Stimulated activated CD8-positive, alpha-beta memory T cell treated with anti-CD3 and anti-CD28 coated beads, Interleukin-4, amount 100 ng/mL, for 24 hours (primary cell): ENCODE data around the gene SYNE4.

Experiments used
- DNase-seq: peaks from one replicate; pipeline ENCODE4 v3.0.0-alpha.2; 2020; ENCODE audit warnings: low read depth

Gene SYNE4

GRCh38 chr19:36026091-36026876, 17.7 kb upstream of the SYNE4 start:
- no peak for DNase-seq

DNA sequence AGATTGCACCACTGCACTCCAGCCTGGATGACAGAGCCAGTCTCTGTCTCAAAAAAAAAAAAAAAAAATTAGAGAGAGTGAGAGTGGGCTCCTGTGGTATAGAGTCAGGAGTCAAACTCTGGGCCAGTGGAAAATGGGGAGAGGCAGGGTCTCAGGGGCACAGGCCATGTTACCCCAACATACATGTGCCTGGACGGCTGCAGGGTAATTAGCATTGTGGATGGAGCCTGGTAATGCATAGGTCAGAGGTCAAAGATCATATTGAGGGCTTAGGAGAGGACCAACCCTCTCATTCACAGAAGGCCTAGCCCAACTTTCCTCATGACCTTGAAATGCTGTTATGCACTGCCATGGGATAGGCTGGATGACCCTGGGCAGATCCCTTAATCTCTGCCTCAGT, 16.9 kb upstream of the SYNE4 start:
- no peak for DNase-seq

- no peak for DNase-seq
Measured at GRCh38 chr19:36023432-36023831, 14.8 kb upstream of the SYNE4 start.

DNA sequence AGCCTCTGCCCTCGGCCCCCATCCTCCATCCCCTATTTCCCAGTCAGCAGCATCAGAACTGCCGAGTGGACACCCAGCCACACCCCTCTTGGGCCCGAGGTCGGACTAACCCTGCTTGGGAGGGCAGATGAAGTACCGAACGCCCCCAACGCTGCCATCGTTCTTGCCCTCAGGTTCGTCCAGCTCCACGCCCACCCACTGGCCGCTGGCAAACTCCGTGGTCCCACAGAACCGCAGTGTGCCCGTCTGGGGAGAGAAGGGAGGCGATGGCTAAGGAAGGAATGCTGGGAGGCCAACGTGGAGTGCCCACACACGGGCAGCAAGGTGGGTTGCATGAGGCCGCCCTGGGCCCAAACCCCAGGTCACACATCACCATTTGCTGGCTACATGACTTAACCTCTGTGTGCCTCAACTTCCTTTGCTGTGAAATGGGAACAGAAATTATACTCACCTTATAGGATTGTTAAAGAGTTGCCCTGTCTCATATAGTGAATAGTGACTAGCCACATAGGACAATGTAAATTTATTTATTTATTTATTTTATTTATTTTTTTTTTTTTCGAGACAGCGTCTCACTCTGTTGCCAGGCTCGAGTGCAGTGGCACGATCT, 10.6 kb upstream of the SYNE4 start:
- no peak for DNase-seq

DNA sequence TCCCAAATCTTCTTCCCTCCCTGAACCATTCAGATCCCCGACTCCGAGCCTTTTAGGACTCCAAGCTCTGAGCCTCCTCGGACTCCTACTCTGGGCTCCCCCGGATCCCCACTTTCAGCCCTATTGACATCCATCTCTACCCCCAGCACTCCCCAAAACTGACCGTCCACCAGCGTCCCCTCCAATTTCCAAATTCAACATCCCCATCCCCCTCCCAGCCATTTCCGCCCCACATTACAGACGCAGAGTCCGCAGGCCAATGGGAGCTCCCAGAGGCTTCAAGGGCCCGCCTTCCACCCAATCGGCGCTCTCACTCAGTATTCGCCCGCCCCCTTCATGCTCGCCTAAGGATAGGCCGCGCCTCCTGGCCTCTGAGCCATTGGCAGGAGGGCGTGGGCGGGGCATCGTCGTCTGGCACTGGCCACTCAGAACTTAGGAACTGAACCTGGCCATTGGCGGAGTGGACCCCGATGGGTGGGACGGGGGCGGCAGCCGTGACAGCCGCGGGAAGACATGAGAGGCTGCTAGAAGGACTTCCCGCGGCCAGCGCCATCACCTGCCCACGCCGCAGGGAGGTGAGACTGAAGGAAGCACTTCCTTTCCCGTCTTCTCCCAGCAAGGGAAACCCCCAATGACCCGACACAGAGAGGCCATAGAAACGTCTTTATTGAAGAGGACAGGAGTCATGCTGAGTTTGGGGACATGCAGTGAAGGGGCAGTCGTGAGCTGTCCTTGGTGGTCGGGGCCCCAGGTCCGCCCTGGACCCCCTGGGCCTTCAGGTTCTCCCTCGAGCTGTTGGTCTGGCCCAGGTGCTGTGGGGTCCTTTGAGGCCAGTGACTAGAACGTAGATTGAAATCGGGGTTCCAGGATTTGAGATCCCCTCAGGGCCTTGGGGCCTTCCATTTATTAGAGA, 5.7 kb upstream of the SYNE4 start, which contains the start of gene ALKBH6:
Gene ALKBH6, minus strand, starts transcription at position 202 of the 913 bp plus-strand sequence. CDS start 816 bp downstream, outside the sequence.
- peak; percentile 99 for DNase-seq

- DNase-seq, result no peak
Measured at GRCh38 chr19:36013280-36014011, 4.8 kb upstream of the SYNE4 start.

DNA sequence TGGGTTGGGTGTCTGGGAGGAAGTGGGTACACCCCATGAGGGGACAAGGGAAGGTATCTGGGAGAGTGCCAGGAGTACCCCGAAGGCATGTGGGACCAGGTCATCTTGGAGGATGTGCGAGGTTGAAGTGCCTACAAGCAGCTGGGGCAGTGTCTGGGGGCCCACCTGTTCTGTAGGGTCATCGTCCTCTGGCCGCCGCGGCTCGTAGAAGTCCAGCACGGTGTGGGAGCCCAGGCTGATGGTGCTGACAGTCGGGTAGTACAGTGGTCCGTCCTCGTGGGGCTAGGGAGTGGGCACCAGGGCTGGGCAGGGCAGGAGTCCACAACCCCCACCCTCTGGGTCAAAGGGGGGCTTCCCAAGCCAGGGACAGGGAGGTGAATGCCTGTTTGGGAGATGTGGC, 1.8 kb upstream of the SYNE4 start:
- no peak for DNase-seq

DNA sequence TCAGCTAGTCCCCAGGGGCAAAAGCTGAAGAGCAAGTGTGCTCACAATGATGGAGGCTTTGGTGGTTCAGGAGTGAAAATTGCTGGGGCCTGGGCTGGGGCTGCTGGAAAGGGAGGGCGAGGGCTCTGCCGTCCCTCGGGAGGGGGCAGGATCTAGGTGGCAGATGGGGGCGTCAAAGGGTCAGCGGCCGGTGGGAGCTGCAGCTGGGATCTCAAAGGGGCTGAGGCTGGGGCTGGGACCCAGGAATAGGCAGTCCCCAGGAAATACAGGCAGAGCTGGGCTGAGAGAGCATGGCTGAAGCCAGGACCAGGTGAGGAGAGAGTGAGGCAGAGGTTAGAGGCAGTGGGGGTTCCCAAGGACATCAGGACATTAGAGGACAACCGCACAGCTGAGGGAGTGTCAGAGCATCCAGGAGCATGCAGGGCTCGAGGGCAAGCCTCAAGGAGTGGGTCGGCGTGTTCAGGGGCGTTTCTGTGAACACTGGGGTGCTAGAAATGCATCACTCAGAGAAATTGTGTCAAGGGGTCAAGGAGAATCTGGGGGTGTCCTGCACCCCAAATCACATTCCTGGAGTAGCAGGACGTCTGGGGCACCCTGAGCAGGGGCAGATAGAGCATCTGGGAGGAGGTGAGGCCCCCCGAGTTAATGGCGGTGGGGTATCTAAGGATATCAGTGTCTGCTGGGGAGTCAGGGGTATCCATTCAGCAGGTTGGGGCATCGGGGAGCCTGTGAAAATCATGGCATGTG, 1.2 kb upstream of the SYNE4 start:
- DNase-seq, result no peak

GRCh38 chr19:36009220-36009619, 607 bp upstream of the SYNE4 start:
- DNase-seq, result peak; percentile 34

GRCh38 chr19:36006955-36007354, 1.7 kb downstream of the SYNE4 start:
- no peak for DNase-seq

DNA sequence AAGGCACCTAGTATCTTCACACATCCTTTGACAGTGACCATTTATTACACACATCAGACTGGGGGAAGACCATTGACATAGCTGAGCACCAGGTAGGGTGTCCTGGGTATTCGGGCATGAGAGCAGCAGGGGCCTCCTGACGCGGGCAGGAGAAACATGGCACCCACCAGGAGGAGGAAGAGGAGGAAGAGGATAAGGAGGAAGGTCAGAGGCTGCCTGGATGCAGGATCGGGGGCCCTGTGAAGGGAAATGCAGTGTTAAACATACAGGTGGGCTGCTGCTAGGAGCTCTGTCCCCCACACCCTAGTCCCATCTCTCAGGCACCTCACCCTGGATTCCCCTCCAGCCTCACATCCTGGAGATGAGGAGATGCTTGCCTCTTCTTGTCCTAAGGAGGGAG, 5.3 kb downstream of the SYNE4 start:
- DNase-seq, result no peak

DNA sequence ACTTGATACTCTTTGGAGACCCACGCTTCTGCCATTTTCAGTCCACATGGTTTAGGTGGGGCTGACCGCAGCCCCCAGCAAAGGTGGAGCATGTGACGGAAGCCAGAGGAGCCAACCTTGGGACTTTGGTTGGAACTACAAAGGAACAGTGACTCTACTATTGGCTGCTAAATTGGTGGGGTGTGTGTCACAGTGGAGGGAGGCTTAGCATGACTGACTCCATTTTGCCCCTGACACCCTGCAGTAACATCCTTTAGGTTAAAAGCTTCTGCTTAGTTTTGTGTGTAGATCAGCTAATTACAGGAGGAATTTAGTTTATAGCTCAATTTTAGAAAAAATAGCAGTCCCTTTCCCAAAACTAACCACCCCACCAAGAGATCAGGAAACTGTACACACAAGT, 7.0 kb downstream of the SYNE4 start:
- DNase-seq, result no peak

DNA sequence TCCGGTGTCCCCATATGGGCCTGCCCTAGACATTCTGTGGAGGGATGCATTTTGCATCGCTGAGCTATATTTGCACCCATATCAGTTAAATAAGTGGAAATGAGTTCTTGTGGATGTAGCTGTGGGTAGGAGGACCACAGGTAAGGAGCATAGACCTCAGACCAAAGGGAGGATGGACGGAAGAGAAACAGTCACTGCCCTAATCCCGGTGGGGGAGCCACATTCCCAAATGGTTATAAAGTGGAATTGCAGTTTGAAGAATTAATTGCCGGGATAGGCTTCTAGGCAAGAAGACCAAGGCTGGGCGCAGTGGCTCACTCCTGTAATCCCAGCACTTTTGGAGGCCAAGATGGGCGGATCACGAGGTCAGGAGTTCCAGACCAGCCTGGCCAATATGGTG, 11.8 kb downstream of the SYNE4 start:
- no peak for DNase-seq

DNA sequence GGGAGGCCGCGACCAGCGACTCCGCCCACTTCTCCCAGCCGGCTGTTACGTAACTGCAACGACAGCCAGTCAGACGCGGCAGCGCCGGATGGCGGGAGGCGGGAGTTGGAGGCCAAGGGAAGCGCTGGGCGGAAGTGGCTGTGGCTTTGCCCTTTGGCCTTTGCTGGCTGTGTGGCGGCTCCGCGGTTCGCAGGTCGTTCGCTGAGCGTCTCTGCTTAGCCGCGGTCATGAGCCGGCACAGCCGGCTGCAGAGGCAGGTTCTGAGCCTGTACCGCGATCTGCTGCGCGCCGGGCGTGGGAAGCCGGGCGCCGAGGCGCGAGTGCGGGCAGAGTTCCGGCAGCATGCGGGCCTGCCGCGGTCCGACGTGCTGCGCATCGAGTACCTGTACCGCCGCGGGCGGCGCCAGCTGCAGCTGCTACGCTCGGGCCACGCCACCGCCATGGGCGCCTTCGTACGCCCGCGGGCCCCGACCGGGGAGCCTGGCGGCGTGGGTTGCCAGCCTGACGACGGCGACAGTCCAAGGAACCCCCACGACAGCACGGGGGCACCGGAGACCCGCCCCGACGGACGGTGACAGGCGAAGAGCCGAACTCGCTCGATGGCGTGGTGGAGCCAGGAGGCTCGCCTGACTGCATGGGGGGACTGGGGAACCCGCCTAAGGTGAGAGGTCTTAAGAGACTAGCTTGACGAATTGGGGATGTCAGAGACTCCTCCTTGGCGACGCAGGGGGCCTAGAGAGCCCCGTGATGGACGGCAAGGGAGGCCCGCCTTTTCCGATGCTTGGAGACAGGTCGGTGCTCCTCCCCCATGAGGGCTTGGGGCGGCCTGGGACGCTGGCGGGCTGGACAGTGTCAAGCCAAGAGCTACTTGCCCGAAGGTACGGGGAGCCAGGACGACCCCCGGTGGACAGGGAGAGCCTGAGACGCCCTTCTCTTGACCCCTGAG, 13.3 kb downstream of the SYNE4 start, which contains the start of gene SDHAF1:
Gene SDHAF1, plus strand, starts transcription at position 141 of the 946 bp plus-strand sequence. Its CDS starts 87 bp downstream, at position 228.
- DNase-seq, result peak; percentile 94

GRCh38 chr19:35993923-35994598, 14.6 kb downstream of the SYNE4 start:
- DNase-seq, result no peak

DNA sequence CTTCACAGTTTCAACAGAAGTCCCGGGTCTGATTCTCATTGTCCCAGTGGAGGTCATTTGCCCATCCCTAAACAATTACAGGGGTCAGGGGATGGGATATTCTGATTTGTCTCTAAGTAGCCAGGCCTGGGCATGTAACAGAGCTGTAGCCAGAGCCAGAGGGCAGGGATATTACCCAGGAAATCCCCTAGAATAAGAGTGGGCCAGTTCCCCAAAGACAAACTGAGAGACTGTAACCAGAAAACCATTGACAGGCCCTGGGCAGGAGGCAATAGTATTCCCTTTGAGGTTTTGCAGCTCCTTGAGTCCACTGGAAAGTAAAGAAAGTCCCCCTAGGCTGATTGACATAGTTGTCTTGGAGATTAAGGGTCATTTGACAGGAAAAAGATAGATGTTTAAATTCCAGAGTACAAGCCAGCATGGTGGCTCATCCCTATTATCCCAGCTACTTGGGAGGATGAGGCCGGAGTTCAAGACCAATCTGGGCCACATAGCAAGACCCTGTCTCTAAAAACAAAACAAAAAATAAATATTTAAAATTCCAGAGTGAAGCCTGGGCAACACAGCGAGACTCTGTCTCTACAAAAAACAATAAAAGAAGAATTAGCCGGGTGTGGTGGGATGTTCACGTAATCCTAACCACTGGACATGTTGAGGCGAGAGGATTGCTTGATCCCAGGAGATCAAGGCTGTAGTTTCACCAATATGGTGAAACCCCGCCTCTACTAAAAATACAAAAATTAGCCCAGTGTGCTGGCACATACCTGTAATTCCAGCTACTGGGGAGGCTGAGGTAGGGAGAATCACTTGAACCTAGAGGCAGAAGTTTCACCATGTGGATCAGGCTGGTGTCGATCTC, 15.5 kb downstream of the SYNE4 start:
- DNase-seq, result no peak

DNA sequence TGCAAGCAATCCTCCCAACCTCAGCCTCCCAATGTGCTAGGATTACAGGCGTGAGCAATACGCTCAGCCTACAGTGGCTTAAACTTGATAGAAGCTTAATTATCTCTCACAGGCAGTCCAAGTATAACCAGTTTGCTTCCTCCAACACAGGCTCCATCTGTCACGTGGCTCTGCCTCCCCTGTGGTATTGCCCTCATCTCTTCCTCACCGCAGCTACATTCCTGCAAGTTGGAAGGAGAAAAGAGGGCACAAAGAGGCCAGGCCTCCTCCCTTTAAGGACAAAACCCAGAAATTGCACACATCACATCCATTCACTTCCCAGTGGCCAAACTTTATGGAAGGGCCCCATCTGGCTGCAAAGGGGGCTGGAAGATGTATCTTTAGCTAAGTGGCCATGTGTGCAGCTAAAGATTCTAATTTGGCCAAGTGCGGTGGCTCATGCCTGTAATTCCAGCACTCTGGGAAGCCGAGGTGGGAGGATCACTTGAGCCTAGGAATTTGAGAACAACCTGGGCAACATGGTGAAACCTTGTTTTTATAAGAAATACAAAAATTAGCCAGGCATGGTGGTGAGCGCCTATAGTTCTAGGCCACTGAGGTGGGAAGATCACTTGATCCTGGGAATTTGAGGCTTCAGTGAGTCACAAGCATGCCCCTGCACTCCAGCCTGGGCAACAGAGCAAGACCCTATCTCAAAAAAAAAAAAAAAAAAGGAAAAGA, 16.7 kb downstream of the SYNE4 start:
- DNase-seq, result no peak
